T-helper 1 cell treated with Interleukin-12 subunit alpha and Interleukin-12 subunit beta and Interleukin-4 antibody, amounts not matched to agents 30 ng/mL and 1 ng/mL, for 36 hours (primary cell): ENCODE results near the gene CBLN3. TPM values are rescaled to one million over a fixed set of nuclear protein-coding genes. Genes with fewer than 3 reads are reported as not detected.

Experiments used
- intact Hi-C: fragments of 100-400 bp; cut with micrococcal nuclease; formaldehyde crosslinking; loops from one replicate; pipeline ENCODE4 v1.15.1; 2024
- total RNA-seq: library from RNA; stranded (reverse); gene quantifications from 2 replicates; pipeline ENCODE4 v1.2.3, GENCODE V29; 2022

The CBLN3 gene
- total RNA-seq, 1 donor from 2014 or later: 17.7 TPM

DNA sequence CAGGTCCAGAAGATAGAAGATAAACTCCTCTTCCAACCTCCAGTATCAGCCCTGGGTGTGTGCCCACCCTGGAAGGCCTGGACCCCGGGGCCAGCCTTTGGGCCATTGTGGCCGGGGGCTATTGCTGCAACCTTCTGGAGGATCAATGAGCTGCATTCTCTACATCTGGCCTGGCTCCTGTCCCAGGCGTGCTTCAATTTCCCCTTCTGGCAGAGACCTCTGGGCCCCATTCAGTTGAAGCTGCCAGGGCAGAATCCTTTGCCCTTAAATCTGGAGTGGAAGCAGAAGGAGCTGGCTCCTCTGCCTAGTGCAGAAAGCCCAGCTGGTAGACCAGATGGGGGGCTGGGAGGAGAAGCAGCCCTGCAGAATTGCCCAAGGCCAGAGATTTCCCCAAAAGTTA lies 20.7 kb downstream of the CBLN3 start:
- intact Hi-C loops: no loop called here

DNA sequence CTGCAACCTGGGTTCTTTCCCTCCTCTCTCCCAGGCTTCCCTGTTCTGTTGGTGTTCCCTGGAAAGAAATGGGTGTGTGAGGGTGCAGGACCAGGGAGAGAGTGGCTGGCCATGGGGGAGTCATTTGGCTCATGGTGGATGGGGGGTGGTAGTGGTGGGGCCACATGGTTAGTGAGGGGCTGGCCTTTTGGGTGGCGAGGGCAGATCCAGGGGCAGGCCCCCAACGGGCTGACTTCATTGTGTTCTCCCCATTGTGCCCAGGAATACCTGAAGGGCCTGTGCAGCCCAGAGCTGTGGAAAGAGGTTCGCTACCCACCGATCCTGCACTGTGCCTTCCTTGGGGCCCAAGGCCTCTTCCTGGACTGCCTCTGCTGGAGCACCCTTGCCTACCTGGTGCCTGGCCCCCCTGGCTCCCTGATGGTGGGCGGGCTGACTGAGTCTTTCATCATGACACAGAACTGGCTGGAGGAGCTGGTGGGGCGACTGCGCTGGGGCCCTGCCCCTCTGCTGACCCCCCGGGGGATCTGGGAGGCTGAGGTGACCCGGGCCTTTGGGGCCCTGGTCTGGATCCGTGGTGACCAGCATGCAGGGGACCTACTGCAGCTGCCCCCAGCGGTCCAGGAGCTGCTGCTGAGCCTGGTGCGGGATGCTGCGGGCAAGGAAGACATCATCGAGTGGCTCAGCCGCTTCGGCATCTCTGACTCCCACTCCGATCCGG lies 21.7 kb downstream of the CBLN3 start:
- intact Hi-C loops: no loop called here

DNA sequence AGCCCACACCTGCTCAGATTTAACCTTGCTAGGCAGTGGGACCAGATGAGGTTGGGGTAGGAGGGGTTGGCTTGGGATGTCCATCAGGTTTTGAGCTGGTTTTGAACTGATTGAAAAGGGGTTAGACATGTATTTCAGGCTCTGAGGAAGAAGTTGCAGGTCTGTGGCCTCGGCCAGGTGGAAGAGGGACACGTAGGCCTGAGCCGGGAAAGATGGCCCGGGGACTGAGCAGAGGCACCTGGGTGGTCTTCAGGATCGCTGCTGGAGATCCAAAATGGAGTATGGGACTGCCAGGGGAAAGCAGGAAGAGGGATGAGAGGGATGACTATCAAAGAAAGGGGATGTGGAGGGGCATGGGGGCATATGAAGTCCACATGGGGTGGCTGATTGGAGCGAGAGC lies 23.1 kb downstream of the CBLN3 start:
- intact Hi-C loops: no loop called here

DNA sequence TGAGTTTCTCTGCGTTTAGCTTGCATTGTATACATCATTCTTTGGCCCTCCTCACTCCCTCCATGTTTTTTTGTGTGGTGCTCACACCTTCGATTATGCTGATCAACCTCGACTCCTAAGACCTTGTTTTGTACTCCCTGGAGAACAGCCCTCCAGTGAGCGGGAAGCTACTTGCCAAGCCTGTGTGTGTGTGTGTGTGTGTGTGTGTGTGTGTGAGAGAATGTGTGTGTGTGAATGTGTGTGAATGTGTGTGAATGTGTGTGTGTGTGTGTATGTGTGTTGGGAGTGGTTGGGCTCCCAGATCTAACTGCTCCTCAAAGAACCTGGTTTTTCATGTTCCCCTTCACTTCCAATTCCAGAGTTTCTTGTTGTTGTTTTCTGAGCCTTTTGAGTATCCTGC lies 24.7 kb downstream of the CBLN3 start:
- intact Hi-C loops: no loop called here

DNA sequence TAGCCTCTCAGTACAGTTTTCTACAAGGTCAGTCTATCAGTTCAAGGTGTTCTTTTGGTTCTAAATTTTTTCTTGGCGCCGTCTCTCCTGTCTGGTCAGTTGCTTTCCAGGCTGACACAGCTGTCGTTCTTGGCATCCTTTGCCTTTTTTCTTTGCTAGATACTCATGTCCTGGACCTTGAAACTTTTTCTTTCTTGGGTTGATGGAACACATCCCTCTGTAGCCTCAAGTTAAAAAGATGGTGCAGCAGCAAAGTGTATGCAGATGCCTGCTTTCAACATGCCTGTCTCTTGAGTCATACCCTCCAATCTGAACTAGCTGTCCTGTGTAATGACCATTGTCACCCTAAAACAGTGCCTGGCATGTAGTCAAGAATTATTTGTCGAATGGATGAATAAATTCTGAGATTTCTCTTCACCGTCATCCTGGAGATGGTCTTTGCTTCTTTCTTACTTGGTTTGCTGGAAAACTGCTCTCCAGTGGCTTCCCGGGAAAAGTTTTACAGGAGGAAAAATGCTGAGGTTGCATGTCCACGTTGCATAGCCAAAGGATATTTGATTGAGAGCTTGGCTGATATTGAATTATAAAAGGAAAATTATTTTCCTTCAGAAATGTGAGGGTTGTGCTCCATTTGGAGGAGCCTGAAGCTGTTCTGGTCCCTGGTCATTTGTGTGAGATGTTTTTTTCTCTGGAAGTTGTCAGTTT lies 26.0 kb downstream of the CBLN3 start:
- intact Hi-C loops: no loop called here

DNA sequence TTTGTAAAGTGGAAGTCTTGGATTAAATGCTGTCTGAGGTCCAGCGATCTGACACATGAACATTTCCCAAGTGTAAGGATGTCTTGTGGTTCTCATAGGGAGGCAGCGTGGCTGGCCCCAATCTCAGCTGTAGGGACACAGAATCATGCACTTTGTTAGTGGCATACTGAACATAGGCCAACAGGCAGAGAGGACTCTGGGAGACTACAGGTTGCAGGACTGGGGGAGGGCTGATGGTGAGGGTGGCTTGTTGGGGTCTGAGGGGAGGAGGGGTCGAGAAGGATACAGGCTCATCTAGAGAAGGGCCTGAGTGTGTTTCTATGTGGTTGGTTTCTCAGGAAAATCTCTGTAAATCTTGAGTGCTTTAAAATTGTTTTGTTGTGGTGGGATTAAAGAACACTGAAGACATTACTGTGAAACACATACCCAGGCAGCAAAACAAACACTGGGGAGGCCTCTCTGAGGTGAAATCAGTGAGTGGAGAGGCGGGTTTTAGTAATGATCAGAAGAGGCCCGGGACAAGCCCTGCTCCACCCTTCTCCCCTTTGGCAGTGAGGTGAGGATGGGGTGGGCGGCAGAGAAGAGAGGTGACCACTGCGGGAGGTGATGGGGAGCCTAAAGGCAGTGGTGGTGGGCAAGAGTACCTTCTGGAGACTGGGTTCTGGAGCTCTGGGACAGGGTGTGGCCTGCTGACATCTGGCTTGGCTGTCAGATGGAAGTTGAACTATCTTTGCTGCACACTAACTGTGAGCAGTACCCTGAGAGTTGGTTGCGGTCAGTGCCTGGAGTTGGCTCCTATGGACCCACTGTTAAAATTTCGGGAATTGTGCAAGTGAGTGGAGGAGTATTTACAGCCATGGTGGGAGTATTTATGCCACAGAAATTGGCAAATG lies 27.4 kb downstream of the CBLN3 start:
- intact Hi-C loops: no loop called here

DNA sequence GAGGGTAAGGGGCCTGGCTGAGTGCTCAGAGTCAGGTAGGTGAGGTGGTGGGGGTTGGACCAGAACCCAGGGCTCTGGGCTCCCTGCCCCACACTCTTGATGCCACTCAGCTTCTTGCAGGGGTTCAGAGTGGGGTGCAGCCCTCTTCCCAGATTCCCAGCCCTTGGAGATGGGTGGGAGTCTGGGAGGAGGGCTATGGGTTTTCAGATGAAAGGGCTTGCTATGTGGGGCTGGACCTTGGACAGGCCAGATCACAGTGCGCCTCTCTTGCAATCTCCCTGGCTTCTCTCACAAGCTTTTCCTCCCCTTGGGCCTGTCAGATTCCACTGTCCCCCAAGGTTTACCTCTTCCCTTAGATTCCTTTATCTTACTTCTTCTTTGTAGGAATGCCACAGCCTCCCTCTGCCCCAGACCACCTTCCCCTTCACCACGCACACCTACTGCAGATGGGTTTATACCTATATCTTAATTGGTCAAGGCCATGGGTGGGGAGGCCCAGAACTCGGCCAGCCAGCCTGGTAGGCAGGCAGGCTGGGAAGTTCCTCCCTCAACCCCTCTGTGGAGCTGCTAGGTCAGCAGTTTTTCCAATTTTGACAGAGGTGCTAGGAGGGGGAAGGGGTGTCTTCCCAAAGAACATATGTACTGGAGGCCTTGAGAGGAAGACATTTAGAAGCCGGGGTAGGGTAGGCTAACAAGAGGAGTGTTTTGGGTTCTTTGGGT lies 29.3 kb downstream of the CBLN3 start:
- intact Hi-C loops: loop anchor here (5.0 kb wide), 1 partner anchor 48 kb away; no protein-coding TSS in a partner anchor

DNA sequence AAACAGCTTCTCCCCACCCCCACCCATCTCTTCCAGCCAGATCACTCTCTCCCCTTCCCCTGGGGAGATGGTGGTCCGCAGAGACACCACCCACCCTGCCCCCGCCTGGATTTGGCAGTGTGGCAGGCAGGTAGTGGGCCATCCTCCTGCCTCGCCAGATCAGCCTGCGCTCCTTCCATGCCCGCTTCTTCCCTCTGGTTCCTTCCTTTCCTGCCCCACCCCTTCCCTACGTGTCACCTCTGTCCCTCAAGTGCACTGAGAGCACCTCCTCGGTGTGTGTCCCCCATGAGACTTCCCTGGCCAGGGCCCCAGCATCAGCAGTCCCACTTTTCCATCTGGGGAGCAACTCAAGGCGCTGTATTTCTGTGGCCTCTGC lies 30.0 kb downstream of the CBLN3 start:
- intact Hi-C loops: loop anchor here (5.0 kb wide), 1 partner anchor 47 kb away; no protein-coding TSS in a partner anchor

DNA sequence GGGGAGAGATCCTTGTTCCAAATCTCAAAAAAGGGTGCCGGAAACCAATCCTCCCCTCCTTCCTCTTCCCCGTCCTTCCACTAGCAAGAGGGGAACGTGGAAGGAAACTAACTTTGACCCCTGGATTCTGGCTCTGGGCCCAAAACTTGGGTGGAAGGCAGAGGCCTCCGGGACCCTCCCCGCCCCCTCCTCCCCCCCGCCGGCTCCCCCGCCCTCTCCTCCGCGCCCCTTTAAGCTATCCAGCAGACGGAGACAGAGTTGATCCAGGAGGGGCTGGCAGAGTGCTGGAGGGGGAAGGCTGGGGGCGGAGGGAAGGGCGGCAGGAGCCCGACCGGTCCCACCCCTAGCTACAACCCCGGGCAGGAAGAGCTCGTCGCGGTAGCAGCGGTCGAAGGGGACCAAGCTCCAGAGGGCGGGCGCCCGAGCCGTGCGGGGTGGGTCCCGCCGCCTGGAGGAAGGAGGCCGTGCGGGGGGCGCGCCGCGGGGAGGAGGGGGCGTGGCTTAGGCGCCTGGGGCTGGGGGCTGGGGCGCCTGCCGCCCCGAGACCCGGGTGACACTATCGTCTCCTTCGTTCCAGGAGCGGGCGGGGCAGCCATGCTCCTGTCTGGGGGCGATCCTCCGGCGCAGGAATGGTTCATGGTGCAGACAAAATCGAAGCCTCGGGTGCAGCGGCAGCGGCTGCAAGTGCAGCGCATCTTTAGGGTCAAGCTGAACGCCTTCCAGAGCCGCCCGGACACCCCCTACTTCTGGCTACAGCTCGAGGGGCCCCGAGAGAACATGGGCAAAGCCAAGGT lies 30.6 kb downstream of the CBLN3 start, which contains the start of gene NYNRIN:
NYNRIN (plus strand) TSS at position 351 of the 794 bp plus-strand sequence; CDS start at position 595, 244 bp downstream.
- intact Hi-C loops: loop anchor here (5.0 kb wide), 1 partner anchor 47 kb away; no protein-coding TSS in a partner anchor

DNA sequence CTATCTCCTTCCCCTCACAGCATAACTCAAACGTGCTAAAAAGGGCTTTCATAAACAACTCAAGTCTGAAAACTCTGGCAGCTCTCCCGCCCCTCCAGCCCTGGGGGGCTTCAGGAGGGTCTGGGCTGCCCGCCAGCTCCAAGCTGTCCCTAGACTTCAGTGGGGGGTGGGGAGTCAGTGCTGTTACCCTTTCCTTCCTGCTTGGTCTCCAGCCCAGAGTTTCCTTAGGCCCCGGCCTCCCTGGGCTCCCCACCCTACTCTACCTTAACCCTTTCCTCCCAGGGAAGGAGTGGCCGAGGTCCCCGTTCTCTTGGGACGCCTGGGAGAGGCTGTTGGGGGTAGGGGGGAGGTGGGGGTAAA lies 31.2 kb downstream of the CBLN3 start:
- intact Hi-C loops: loop anchor here (5.0 kb wide), 1 partner anchor 46 kb away; no protein-coding TSS in a partner anchor

DNA sequence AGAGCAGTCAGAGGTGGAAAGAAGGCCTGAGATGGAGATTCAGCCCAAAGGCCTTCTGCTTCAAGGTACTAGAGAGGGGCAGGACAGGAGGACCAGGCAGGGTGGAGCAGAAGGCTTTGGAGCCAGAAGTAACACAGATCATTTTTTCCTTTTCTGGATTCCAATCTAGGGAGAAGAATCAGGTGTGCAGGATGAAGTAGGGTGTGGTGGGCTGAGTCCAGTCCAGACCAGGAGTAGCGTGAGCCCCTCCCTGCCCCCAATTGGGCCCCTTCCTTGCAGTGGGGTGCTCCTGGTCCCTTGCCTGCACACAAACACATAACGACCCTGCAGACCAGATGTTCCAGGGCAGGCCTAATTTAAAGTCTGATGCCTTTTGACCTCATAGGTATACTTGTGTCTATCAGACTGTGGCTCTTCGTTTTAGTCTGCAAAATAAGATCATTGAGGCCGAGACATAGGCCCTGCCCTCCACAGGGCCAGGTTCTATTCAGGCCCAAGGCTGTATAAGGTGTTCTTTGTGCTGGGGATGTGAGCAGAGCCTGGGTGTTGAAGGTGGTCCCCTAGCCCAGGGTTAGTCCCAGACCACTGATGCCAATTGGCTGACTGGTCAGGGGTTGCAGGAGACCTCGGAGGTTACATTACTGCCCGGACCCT lies 31.7 kb downstream of the CBLN3 start:
- intact Hi-C loops: loop anchor here (5.0 kb wide), 1 partner anchor 45 kb away; no protein-coding TSS in a partner anchor

DNA sequence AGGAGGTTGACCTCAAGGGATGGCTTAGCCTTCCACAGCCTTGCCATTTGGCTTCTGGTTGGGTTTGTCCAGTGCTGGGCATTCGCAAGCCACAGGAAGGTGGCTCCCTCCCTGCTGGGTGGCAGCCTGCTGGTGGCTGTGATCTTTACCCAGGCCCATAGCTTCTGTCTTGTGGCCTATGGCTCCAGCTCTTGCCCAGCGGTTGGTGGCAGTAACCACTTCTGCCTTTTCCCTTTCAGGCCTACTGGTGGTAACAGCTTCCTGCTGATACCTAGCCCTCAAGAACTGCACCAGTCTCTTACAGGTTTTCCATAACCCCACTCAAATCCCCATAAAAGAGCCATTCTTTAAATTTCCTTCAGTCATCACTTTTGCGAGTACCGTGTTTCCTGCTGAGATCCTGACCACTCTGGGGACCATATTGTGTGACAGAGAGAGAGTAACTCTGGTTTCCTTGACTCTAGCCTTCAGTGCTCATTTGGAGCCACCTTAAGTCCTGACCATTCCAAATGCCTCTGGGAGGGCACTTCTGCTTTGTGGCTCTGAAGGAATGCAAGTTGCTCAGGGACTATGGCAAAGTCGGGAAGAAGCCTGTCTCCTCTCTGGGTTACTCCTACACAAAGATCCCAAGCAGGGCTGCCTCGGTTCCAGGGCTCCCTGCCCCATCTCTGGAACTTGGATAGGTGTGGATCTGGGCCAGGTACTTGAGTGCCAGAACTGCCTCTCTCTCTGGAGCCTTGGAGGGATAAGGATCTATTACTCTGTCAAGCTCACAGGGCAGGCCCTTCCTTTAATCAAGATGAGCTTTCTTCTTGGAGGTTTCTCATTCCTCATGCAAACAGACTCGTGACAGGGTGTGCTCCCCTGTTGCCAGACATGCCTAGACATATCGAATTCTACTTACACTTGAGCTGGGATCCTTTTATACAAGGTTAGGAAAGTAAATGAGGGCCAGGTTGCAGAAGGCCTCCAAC lies 33.6 kb downstream of the CBLN3 start:
- intact Hi-C loops: loop anchor here (5.0 kb wide), 1 partner anchor 44 kb away; no protein-coding TSS in a partner anchor

DNA sequence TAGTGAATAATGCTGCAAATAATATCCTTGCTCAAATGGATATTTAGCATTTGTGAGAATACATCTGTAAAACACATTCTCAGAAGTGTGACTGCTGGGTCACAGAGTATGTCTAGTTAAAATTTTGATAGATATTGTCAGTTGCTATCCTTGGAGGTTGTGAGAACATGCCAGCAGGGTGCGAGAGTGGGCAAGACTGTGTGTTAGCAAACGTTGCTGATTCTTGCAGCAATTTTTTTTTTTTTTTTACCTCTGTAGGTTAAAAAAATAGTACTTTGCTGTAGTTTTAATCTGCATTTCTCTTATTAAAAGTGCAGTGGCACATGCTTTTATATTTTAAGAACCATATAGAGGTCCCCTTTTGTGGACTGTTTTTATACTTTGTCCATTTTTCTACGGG lies 35.2 kb downstream of the CBLN3 start:
- intact Hi-C loops: no loop called here

DNA sequence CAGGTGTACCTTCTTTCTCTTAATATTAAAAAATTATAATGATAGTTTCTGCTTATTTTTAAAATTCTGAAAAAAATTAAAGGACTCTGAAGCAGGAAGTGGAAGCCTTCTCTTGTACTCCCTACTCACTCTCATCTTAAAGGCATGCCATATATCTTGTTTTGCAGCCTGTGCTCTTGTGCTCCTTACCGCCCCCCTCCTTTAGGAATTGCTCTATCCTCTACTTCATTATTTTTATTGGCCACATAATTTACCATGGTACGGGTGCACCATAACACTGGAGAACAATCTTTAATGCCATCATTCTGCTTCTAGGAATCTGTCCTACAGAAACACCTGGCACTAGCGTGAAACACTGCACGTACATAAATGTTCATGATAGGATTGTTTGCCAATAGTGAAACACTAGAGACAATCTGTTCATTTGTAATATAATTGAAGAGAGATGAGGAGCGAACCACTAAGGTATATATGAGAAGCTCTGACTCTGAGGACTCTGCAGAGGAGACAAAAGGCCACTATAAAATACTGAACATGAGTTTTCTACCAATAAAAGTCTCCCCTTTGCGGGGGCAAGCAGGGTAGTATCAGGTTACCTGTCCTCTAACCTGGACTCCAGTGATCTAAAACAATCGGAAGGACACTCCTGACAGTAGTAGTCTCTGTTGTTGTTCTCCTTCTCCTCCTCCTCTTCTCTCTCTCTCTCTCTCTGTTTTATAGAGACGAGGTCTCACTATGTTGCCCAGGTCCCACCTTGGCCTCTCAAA lies 37.0 kb downstream of the CBLN3 start:
- intact Hi-C loops: no loop called here

DNA sequence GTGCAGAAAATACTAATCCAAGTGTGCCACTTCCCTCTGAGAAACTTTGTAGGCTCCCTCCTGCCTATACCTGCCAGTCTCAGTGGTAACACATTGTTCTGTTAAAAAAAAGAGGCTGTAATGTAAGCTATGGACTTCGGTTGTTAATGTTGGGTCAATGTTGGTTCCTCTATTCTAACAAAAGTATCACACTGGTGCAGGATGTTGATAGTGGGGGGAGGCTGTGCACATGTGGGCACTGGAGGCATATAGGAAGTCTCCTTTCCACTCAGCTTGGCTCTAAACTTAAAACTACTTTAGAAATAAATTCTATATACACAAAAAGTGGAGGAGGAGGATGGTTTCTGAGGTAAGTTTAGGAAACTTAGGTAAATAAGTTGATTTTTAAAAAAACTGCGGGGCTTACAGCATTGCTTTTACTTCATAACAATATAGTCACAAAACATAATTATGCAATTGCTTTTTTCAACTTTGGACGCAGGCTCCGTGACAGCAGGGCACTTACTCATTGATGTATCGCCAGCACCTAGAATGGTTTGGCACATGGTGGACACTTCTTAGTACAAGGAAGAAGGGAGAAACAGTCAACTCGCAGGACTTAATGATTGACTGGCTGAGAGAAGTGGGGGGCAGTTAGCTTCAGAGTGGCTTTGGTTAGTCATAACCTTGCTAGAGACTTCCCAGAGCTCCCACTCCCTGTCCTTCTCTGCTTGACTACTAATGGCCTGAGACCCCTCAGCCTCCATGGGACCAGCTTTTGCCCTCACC lies 38.6 kb downstream of the CBLN3 start:
- intact Hi-C loops: no loop called here

DNA sequence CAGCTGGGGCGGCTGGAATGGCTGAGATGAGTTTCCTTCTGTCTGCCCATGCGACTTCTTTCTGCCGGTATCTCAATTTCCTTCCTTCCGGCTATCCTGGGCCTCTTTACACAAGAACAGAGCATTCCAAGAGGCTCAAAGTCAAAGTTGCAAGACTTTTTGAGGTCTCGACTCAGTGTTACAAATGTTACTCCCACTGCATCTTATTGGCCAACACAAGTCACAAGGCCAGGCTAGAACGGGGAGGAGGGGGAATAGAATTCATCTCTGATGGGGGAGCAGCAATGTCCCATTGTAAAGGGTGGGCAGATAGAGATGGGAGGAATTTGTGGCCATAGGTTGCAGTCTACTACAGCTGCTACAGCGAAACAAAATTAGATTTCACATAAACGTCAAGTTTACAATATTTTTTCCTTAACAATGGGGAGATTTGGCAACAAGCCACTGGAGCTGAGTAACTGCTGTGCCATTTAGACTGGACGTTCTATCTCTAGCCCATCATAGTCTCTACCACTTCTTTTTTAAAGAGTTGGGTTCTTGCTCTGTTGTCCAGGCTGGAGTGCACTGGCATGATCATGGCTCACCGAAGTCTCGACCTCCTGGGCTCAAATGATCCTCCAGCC lies 40.1 kb downstream of the CBLN3 start:
- intact Hi-C loops: no loop called here
